Right cardiac atrium (tissue), 5 donors: ENCODE results near the gene CLEC18A. TPM values are rescaled to one million over a fixed set of nuclear protein-coding genes. Genes with fewer than 3 reads are reported as not detected.
"Not testable (repeated sequence)": the region's sequence is repeated elsewhere in the genome, so short reads cannot be mapped to it uniquely, and the experiment has no call there.

Experiments used
- ATAC-seq, 2 donors: fragments of 200-7000 bp; cut with Tn5 transposase; one replicate each; pipeline versions ENCODE4 v1.8.0 to v1.9.1; 2020; ENCODE audit warnings: moderate library complexity in 2 of 2, mild to moderate bottlenecking in 1 of 2
- DNase-seq, 3 donors: peaks; one replicate each; pipeline ENCODE4 v3.0.0-alpha.2; 2020
- H3K27ac ChIP-seq: one replicate; pipeline ENCODE4 v1.5.1; 2013; ENCODE audit warnings: mild to moderate bottlenecking, low read length, control low read depth, moderate library complexity
- H3K27me3 ChIP-seq: one replicate; pipeline ENCODE4 v1.6.1; 2013; ENCODE audit not compliant: control insufficient read depth, insufficient read depth
- H3K4me1 ChIP-seq: one replicate; pipeline ENCODE4 v1.6.1; 2013; ENCODE audit warnings: low read length; ENCODE audit not compliant: control insufficient read depth, insufficient read depth
- H3K4me3 ChIP-seq: one replicate; pipeline ENCODE4 v1.5.1; 2013; ENCODE audit warnings: low read length, control low read depth
- H3K9me3 ChIP-seq: one replicate; pipeline ENCODE4 v1.6.1; 2013; ENCODE audit warnings: low read length; ENCODE audit not compliant: control insufficient read depth
- WGBS: extraction: QIAGEN DNeasy Blood & Tissue Kit; methylation state at CpG from one replicate; pipeline ENCODE4 v1.1.7; 2013; 5-methylcytosine and 5-hydroxymethylcytosine counted together
- intact Hi-C, 4 donors: fragments of 100-400 bp; cut with DNase I; formaldehyde crosslinking; loops; one replicate each; pipeline versions ENCODE4 v1.11.0 to v1.14.0; 2022 to 2023
- polyA plus RNA-seq: library from polyadenylated mRNA; stranded (reverse); fragments of 200-250 nt; gene quantifications from one replicate; pipeline ENCODE4 v1.2.3, GENCODE V29; 2013
- total RNA-seq, 4 donors: library from RNA; stranded (reverse); fragmentation: NEBNext Ultra II Directional; extraction: Animal tissue kit (Norgen Biotek cat#: 25700); gene quantifications; one replicate each; pipeline ENCODE4 v1.2.1, GENCODE V29; 2021
- donor health status: healthy with polysubstance abuse.
- donor health status: DM: no; HTN: yes; CAD: no.
- donor health status: DM: no; HTN: no; CAD: no.
- donor health status: DM: no; HTN: yes; CAD: no; lungs with severe emphysema.
- donor health status: DM: yes; HTN: yes; CAD: no.

Gene CLEC18A
- total and polyA plus RNA-seq, 5 donors = 0.18 to 0.74 (median 0.36) TPM

DNA sequence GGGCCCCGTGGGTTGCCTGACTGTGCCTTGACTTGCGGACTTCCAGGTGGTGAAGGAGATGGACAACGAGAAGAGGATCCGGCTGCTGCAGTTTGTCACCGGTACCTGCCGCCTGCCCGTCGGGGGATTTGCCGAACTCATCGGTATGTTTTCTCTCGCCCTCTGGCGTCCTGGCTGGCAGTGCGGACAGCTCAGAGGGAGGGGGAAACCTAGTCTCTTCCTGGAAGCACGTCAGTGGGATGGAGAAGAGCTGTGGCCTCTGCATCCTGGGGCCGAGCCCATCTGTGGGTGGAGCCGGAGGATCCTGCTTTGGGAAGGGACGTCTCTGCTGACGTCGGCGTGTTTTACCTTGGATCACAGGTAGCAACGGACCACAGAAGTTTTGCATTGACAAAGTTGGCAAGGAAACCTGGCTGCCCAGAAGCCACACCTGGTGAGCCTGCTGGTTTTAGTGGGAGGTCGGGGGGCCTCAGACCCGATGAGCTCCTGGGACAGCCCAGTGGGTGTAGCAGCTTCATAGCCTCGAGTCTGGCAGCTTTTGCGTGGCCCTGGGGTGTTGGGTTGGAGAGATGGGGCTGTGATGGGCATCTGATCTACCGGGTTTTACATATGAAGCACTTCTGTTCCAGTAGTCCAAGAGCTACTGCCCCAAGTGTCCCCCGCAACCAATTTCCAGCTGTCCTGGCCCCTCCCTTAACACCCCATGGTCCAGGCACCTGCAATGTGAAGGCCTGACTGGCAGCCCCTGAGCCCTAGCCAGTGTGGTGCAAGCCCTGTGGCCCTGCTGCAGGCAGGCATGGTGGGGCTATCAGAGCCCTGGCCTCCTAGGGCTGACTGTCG lies 11.9 kb upstream of the CLEC18A start:
- H3K27me3 ChIP-seq = no peaks in the 10 kb centered on the region
- intact Hi-C loops = no loop called here
- H3K4me1 ChIP-seq = no peaks in the 10 kb centered on the region
- no peak overlapping the region for H3K4me3 ChIP-seq
- DNase-seq (peak in 1 of 3 donors; percentile 44), ATAC-seq (no peak)
- 92% methylated on average over 28 of the region's 28 CpGs for WGBS
- H3K9me3 ChIP-seq = no peaks in the 10 kb centered on the region
- no peak overlapping the region for H3K27ac ChIP-seq

DNA sequence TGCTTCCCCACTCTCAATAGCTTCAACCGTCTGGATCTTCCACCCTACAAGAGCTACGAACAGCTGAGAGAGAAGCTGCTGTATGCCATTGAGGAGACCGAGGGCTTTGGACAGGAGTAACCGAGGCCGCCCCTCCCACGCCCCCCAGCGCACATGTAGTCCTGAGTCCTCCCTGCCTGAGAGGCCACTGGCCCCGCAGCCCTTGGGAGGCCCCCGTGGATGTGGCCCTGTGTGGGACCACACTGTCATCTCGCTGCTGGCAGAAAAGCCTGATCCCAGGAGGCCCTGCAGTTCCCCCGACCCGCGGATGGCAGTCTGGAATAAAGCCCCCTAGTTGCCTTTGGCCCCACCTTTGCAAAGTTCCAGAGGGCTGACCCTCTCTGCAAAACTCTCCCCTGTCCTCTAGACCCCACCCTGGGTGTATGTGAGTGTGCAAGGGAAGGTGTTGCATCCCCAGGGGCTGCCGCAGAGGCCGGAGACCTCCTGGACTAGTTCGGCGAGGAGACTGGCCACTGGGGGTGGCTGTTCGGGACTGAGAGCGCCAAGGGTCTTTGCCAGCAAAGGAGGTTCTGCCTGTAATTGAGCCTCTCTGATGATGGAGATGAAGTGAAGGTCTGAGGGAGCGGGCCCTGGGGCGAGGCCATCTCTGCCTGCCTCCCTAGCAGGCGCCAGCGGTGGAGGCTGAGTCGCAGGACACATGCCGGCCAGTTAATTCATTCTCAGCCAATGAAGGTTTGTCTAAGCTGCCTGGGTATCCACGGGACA lies 11.1 kb upstream of the CLEC18A start:
- H3K4me3 ChIP-seq = no peak overlapping the region
- H3K9me3 ChIP-seq = no peaks in the 10 kb centered on the region
- no peaks in the 10 kb centered on the region for H3K4me1 ChIP-seq
- DNase-seq (peak in 1 of 3 donors; percentile 43), ATAC-seq (no peak)
- H3K27me3 ChIP-seq = no peaks in the 10 kb centered on the region
- H3K27ac ChIP-seq = no peak overlapping the region
- intact Hi-C loops = no loop called here
- 91% methylated on average over 26 of the region's 26 CpGs for WGBS

DNA sequence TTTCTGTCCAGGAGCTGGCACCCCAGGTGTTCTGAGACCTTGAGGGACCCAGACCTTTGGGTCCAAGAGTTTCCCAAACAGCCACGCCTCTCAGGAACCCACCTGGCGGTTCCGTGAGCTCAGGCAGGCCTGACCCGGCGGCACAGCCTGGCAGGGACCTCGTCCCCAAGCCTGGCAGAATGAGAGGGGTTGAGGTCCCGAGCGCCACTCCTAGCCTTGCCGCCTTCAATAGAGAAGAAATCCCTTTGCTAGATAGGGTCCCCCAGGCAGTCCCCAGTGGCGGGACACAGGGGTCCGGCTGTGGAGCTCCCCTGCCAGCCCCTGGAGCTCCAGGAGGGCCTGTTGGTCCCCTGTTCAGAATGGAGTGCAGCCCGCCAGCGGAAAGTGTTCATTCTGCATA lies 10.5 kb upstream of the CLEC18A start:
- Histone ChIP-seq H3K4me3 (no peak overlapping the region), H3K4me1 (no peaks in the 10 kb centered on the region), H3K27me3 (no peaks in the 10 kb centered on the region), H3K9me3 (no peaks in the 10 kb centered on the region), H3K27ac (no peak overlapping the region)
- intact Hi-C loops = no loop called here
- 95% methylated on average over 13 of the region's 13 CpGs for WGBS
- DNase-seq = peak in 1 of 3 donors; percentile 39
- ATAC-seq = no peak

DNA sequence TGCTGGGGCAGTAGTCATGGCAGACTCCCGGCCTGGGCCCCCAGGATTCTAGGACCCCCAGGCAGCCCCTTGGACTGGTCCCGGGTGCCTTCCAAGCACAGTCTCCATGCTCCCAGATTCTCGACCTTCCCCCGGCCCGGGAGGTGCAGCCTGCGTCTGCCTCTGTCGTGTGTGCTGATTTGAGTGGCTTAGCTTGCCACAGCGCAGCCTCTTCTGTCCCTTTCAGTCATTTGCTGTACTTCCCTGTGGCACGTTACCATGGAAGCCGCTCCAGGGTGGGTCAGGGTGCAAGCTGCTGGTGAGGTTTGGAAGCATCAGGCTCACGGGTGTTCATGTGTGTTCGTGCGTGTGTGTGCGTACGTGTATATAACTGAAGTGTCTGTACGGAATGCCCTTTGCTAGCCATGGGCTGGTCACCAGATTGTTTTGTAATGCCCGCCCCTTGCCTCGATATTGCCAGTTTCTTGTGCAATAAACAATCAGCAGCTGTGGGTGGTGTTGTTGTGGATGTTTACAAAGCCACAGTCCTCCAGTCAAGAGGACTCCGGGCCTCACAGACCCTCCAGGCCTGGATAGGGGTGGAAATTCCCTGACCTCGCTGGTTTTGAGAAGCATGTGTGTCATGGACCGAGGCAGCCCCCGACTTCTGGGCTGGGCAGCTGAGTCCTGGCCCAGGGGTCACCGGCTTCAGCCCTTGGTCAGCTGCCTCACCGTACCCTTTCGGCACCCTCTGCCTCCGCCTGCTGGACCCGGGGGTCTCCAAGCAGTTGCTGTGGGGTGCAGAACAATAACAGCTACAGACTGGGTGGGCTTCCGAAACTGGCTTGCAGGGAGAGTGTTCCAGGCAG lies 9.7 kb upstream of the CLEC18A start:
- H3K4me1 ChIP-seq = no peaks in the 10 kb centered on the region
- 83% methylated on average over 28 of the region's 28 CpGs for WGBS
- no peaks in the 10 kb centered on the region for H3K27me3 ChIP-seq
- ATAC-seq (peak; percentile 30 to 53), DNase-seq (peak in 1 of 3 donors; percentile 58)
- intact Hi-C loops = no loop called here
- H3K27ac ChIP-seq = peak overlapping the region; percentile 24
- no peaks in the 10 kb centered on the region for H3K9me3 ChIP-seq
- H3K4me3 ChIP-seq = no peak overlapping the region

DNA sequence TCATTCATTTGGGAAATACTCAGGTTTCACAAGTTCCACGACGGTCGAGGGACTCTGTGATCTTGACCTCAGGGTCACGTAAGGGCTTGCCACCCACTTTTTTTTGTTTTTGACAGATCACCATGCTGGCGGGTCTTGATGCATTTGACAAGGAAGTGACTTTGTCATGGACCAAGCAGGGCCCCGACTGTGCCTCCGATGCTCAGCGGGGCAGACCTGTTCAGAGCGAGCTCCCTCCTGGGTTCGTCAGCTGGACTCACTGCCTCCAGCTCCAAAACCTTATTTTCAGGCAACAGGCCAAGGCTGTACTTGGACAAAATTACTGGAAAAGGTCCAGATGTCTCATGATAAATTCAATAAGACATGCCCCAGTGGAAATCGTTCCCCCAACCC lies 9.0 kb upstream of the CLEC18A start:
- Histone ChIP-seq H3K27me3 (no peaks in the 10 kb centered on the region), H3K4me3 (no peak overlapping the region), H3K4me1 (no peaks in the 10 kb centered on the region), H3K27ac (no peak overlapping the region), H3K9me3 (no peaks in the 10 kb centered on the region)
- intact Hi-C loops = no loop called here
- 63% methylated on average over 11 of the region's 11 CpGs for WGBS
- no peak for DNase-seq
- peak in 1 of 2 donors; percentile 12 for ATAC-seq

DNA sequence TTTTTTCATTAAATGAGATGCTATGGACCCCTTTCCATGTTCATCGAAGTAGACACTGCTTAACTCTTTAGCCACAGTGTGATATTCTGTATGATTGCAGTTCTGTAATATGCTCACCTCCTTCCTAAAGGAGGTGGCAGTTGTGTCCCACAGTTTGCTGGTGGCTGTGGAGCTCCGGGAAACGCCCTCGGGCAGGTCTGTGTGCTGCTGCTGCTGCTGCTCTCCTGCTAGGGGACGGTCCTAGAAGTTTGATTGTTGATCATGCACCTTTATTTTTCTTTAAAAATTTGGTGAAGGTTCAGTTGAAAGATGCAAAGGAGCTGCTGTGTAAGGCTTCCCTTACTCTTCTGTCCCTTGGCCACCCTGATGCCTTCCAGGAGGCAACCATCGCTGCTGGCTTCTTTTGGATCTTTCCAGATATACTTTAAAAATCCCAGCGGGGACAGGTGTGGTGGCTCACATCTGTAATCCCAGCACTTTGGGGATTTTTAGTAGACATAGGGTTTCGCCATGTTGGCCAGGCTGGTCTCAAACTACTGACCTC lies 8.4 kb upstream of the CLEC18A start:
- no peaks in the 10 kb centered on the region for H3K9me3 ChIP-seq
- no peak overlapping the region for H3K27ac ChIP-seq
- no peak for ATAC-seq
- no peak overlapping the region for H3K4me3 ChIP-seq
- intact Hi-C loops = no loop called here
- H3K27me3 ChIP-seq = no peaks in the 10 kb centered on the region
- H3K4me1 ChIP-seq = no peaks in the 10 kb centered on the region
- WGBS = 85% methylated on average over 8 of the region's 8 CpGs
- DNase-seq = no peak

DNA sequence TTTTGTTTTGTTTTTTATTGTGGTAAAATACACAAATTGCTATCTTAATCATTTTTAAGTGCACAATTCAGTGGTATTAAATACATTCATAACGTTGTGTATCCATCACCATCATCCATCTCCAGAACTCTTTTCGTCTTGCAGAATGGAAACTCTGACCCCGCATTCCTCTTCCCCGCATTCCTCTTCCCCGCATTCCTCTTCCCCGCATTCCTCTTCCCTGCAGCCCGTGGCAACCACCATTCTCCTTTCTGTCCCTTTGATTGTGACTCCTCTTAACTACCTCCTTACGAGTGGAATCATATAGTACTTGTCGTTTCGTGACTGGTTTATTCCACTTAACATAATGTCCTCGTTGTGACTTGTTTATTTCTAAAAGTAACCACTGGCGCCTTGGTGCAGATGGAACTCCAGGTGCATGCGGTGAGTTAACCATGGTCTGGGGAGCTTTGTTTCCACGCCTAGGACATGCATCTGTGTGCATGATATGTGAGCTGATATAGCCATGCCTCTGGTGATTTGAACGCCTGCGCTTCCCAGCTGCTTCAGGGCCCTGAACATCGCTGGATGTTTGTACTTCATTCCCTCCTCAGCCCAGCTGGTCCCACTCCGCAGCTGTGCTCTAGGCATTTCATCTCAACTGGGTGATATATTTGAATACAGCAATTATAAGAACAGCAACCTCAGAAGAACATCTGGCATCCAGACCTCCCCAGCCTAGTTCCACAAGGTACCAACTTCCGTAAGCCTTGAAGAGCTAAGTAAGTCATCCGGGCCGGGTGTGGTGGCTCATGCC lies 7.7 kb upstream of the CLEC18A start:
- 92% methylated on average over 14 of the region's 21 CpGs for WGBS
- H3K4me1 ChIP-seq, H3K4me3 ChIP-seq, DNase-seq, intact Hi-C loops, ATAC-seq, H3K9me3 ChIP-seq, H3K27ac ChIP-seq, H3K27me3 ChIP-seq: not testable (repeated sequence)

DNA sequence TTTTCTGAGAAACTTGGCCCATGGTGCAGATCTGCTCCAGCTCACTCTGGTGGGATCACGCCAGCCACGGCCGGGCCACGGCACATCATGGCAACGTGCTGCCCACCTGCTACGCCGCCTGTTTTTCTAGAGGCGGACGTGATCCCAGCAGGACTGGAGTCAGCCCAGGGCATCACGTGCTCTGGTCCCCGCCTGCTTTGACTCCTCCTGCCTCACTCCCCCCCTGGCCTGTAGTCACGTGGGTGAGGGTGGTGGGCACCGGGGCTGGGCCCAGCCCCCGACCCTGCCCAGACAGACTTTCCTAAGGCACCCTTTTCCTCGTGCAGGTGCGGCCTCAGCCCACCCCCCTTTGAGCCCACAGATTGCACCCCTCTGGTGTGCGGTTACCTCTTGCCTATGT lies 723 bp upstream of the CLEC18A start:
- H3K27me3 ChIP-seq, H3K4me3 ChIP-seq, intact Hi-C loops, H3K9me3 ChIP-seq, DNase-seq, H3K4me1 ChIP-seq, H3K27ac ChIP-seq: not testable (repeated sequence)
- ATAC-seq = peak in 1 of 2 donors; percentile 31
- WGBS = no CpG with 5 or more reads among the region's 17 CpGs

DNA sequence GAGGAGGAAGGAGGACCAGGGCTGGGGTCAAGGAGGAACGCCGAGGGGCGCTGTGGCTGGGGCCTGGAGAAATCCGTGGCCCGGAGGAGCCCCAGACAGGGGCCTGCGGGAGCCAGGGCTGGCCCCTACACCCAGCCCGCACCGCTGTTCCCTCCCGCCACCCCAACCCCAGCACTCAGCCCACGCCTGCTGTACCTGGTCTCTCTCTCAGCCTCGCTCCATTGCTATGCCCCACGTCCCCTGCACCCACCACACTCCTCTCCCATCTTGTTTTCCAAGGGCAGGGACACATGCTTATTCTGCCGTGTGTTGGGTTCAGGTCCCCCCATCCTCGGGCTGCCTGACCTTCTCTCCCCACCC lies 518 bp downstream of the CLEC18A start:
- H3K27me3 ChIP-seq, H3K27ac ChIP-seq, H3K9me3 ChIP-seq, H3K4me1 ChIP-seq, DNase-seq, H3K4me3 ChIP-seq, intact Hi-C loops: not testable (repeated sequence)
- peak in 1 of 2 donors; percentile 21 for ATAC-seq
- no CpG with 5 or more reads among the region's 14 CpGs for WGBS

DNA sequence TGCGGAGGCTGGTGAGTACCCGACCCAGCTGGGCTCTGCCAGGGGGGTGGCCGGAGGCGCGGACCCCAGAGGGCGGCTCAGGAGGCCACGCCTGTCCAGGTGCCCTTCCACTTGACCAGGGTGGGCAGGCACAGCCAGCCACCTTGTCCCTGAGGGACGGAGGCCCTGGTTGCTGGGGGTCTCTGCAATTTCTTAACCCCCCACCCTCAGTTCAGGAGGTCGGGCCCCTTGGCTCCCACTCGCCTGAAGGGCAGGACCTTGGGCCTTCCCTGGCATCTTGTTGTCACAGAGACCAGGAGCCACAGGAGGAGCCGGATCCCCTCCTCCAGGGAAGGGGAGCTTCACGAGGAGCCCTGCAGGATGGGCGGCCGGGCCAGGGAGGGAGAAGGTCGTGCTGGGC lies 982 bp downstream of the CLEC18A start:
- WGBS = 91% methylated on average over 6 of the region's 15 CpGs
- H3K27me3 ChIP-seq, H3K4me3 ChIP-seq, DNase-seq, H3K27ac ChIP-seq, H3K9me3 ChIP-seq, intact Hi-C loops, H3K4me1 ChIP-seq: not testable (repeated sequence)
- ATAC-seq = peak in 1 of 2 donors; percentile 30
